Right lobe of liver (tissue), 6 donors: Measurements from ENCODE around the gene FLRT2. TPM values are rescaled to one million over a fixed set of nuclear protein-coding genes. Genes with fewer than 3 reads are reported as not detected.
A peak's percentile ranks its signal among the peaks of the same experiment; 100 is the strongest.

ENCODE experiments used
- ATAC-seq, 4 donors: fragments of 200-7000 bp; cut with Tn5 transposase; one replicate each; pipeline ENCODE4 v1.9.1; 2020; ENCODE audit warnings: mild to moderate bottlenecking in 4 of 4, moderate library complexity in 4 of 4
- DNase-seq, 3 donors: peaks; one replicate each; pipeline ENCODE4 v3.0.0-alpha.2; 2020
- H3K27ac ChIP-seq, 3 donors: fragments of 200-600 bp; one replicate each; pipeline ENCODE4 v1.8.0; 2022
- H3K27me3 ChIP-seq, 2 donors: fragments of 200-600 bp; one replicate each; pipeline ENCODE4 v1.8.0; 2022
- H3K36me3 ChIP-seq, 4 donors: fragments of 200-600 bp; sonication (generic) in 1 of 4; one replicate each; pipeline versions ENCODE4 v1.5.1 to v1.8.0; 2017 to 2022; ENCODE audit warnings: control low read depth in 1 of 4
- H3K4me1 ChIP-seq, 4 donors: fragments of 200-600 bp; sonication (generic) in 1 of 4; one replicate each; pipeline versions ENCODE4 v1.5.1 to v1.8.0; 2017 to 2022; ENCODE audit warnings: control low read depth in 1 of 4
- H3K4me3 ChIP-seq, 3 donors: fragments of 200-600 bp; one replicate each; pipeline ENCODE4 v1.8.0; 2022
- H3K9me3 ChIP-seq, 4 donors: fragments of 200-600 bp; sonication (generic) in 1 of 4; one replicate each; pipeline versions ENCODE4 v1.5.1 to v1.8.0; 2017 to 2022; ENCODE audit warnings: control low read depth in 1 of 4
- CTCF ChIP-seq, 4 donors: fragments of 200-600 bp in 3 of 4; fragments of 450-650 bp in 1 of 4; IDR thresholded peaks; one replicate each; pipeline versions ENCODE4 v1.5.1 to v1.8.0; 2016 to 2022; ENCODE audit warnings: antibody characterized with exemption in 4 of 4, mild to moderate bottlenecking in 2 of 4
- POLR2A ChIP-seq: fragments of 450-650 bp; IDR thresholded peaks from one replicate; pipeline ENCODE4 v1.6.1; 2017; ENCODE audit warnings: antibody characterized with exemption, mild to moderate bottlenecking
- WGBS: methylation state at CpG from one replicate; pipeline ENCODE4 v1.1.6; 2018; ENCODE audit warnings: low coverage, low lambda C conversion rate; ENCODE audit not compliant: insufficient coverage; ENCODE audit errors: missing lambda C conversion rate; 5-methylcytosine and 5-hydroxymethylcytosine counted together
- intact Hi-C, 2 donors: fragments of 100-400 bp; cut with DNase I; formaldehyde crosslinking; loops; one replicate each; pipeline versions ENCODE4 v1.11.2 to v1.14.1; 2022
- total RNA-seq, 6 experiments: library from RNA; depleted of rRNA in 2 of 6; stranded (reverse); fragments of >200 nt in 2 of 6; fragmentation: NEBNext Ultra II Directional in 3 of 6; extraction: Animal tissue kit (Norgen Biotek cat#: 25700) in 3 of 6; gene quantifications; one replicate each; pipeline versions ENCODE4 v1.1.0 to v1.2.4, GENCODE V29; 2016 to 2023
- donor health status: DM: no; HTN: yes; CAD: no.
- donor health status: DM: no; HTN: no; CAD: no.
- donor health status: DM: no; HTN: no; CAD: no.
- donor health status: DM: no; HTN: yes; CAD: no.
- donor health status: DM: no; HTN: yes; CAD: no.

The FLRT2 gene
- total RNA-seq, 6 experiments from 2014 or later: 0.12 to 4.1 (median 2.0) TPM

- Histone ChIP-seq H3K27me3 (no peaks in the 10 kb centered on the region), H3K27ac (no peak overlapping the region), H3K9me3 (no peaks in the 10 kb centered on the region), H3K4me3 (no peak overlapping the region), H3K36me3 (no peaks in the 10 kb centered on the region), H3K4me1 (no peaks in the 10 kb centered on the region)
- ATAC-seq (peak in 1 of 4 donors; percentile 34), DNase-seq (no peak)
- TF ChIP-seq CTCF (IDR thresholded peaks at IDR 0.05) (no peak), POLR2A (no peak)
- intact Hi-C loops: no loop called here
These were observed 42.9 kb downstream of the FLRT2 start for GRCh38 chr14:85572845-85573244.

- no peaks in the 10 kb centered on the region for H3K9me3 ChIP-seq
- no peaks in the 10 kb centered on the region for H3K27me3 ChIP-seq
- WGBS: 68% methylated on average over 4 of the region's 4 CpGs
- no peak overlapping the region for H3K4me3 ChIP-seq
- TF ChIP-seq CTCF (IDR thresholded peaks at IDR 0.05): no peak
- H3K27ac ChIP-seq: no peak overlapping the region
- H3K4me1 ChIP-seq: no peaks in the 10 kb centered on the region
- ATAC-seq (no peak), DNase-seq (no peak)
- H3K36me3 ChIP-seq: no peaks in the 10 kb centered on the region
- intact Hi-C loops: no loop called here
These were observed 43.5 kb downstream of the FLRT2 start for GRCh38 chr14:85573406-85573805.

GRCh38 chr14:85574853-85575616, 45.1 kb downstream of the FLRT2 start:
- Histone ChIP-seq H3K27me3 (no peaks in the 10 kb centered on the region), H3K4me1 (no peaks in the 10 kb centered on the region), H3K4me3 (no peak overlapping the region), H3K9me3 (no peaks in the 10 kb centered on the region), H3K36me3 (no peaks in the 10 kb centered on the region), H3K27ac (no peak overlapping the region)
- no peak for DNase-seq
- intact Hi-C loops: no loop called here
- ATAC-seq: no peak
- no peak for TF ChIP-seq CTCF (IDR thresholded peaks at IDR 0.05)
- no peak for TF ChIP-seq POLR2A
- WGBS: 41% methylated on average over 3 of the region's 3 CpGs

GRCh38 chr14:85575617-85575898, 45.6 kb downstream of the FLRT2 start:
- intact Hi-C loops: no loop called here

More at GRCh38 chr14:85575617-85575898, 45.6 kb downstream of the FLRT2 start:
- WGBS: 54% methylated on average over 1 of the region's 1 CpG
- DNase-seq: no peak
- no peak overlapping the region for H3K27ac ChIP-seq
- TF ChIP-seq CTCF (IDR thresholded peaks at IDR 0.05) (no peak), POLR2A (no peak)
- no peaks in the 10 kb centered on the region for H3K9me3 ChIP-seq
- no peak overlapping the region for H3K4me3 ChIP-seq
- no peaks in the 10 kb centered on the region for H3K27me3 ChIP-seq
- no peaks in the 10 kb centered on the region for H3K36me3 ChIP-seq
- no peak for ATAC-seq
- no peaks in the 10 kb centered on the region for H3K4me1 ChIP-seq
